MCF 10A (cell line): ENCODE results near the gene ARHGAP30. TPM values are rescaled to one million over a fixed set of nuclear protein-coding genes. Genes with fewer than 3 reads are reported as not detected.
A peak's percentile ranks its signal among the peaks of the same experiment; 100 is the strongest.

Experiments
- BruUV-seq: library from RNA; stranded (reverse); fragments of 400-500 nt; replicated peaks from 2 replicates; lab custom pipeline; 2021; lab: Mats Ljungman, UMichigan
- CTCF ChIA-PET: fragments of 300-600 bp; sonication (Branson Sonifier 250); formaldehyde crosslinking; extraction: SDS; loops from one replicate; lab custom pipeline; 2021; ENCODE audit warnings: antibody characterized with exemption, inconsistent platforms; lab: Yijun Ruan, JAX
- POLR2A ChIA-PET: fragments of 300-600, 350-650 bp; sonication (Branson Sonifier 250); formaldehyde crosslinking; extraction: SDS; loops from one replicate; lab custom pipeline; 2020; ENCODE audit warnings: antibody characterized with exemption, inconsistent platforms; lab: Yijun Ruan, JAX
- DNase-seq: peaks from one replicate; pipeline ENCODE4 v3.0.0-alpha.2; 2018; ENCODE audit not compliant: unreplicated experiment
- H3K27ac Mint-ChIP-seq: one replicate; pipeline ENCODE4 v1.8.0; 2022; ENCODE audit warnings: mild to moderate bottlenecking, low read depth, mixed read lengths; ENCODE audit not compliant: unreplicated experiment
- H3K27me3 Mint-ChIP-seq: one replicate; pipeline ENCODE4 v1.8.0; 2022; ENCODE audit warnings: mixed read lengths; ENCODE audit not compliant: insufficient read depth, unreplicated experiment
- H3K36me3 Mint-ChIP-seq: one replicate; pipeline ENCODE4 v1.8.0; 2022; ENCODE audit warnings: mild to moderate bottlenecking, moderate library complexity, mixed read lengths; ENCODE audit not compliant: insufficient read depth, unreplicated experiment
- H3K4me1 Mint-ChIP-seq: one replicate; pipeline ENCODE4 v1.8.0; 2022; ENCODE audit warnings: mixed read lengths; ENCODE audit not compliant: insufficient read depth, unreplicated experiment
- H3K4me3 Mint-ChIP-seq: one replicate; pipeline ENCODE4 v1.8.0; 2022; ENCODE audit warnings: mild to moderate bottlenecking, moderate library complexity, mixed read lengths; ENCODE audit not compliant: unreplicated experiment
- H3K9me3 Mint-ChIP-seq: one replicate; pipeline ENCODE4 v1.8.0; 2022; ENCODE audit warnings: mixed read lengths; ENCODE audit not compliant: unreplicated experiment
- CTCF ChIP-seq: fragments of 200-600 bp; IDR thresholded peaks from one replicate; pipeline ENCODE4 v1.8.0; 2022; ENCODE audit warnings: antibody characterized with exemption, mild to moderate bottlenecking; ENCODE audit not compliant: unreplicated experiment
- intact Hi-C: fragments of 100-400 bp; cut with micrococcal nuclease; formaldehyde crosslinking; loops from 2 replicates; pipeline ENCODE4 v1.14.1; 2022
- total RNA-seq: library from RNA; stranded (reverse); gene quantifications from 2 replicates; pipeline ENCODE4 v1.2.3, GENCODE V29; 2022

The ARHGAP30 gene
- total RNA-seq, 1 experiment from 2014 or later, result 0.58 TPM

GRCh38 chr1:161013488-161014230, 56.0 kb downstream of the ARHGAP30 start:
- Mint-ChIP-seq H3K4me1 (peaks cover 44% of the 10 kb centered on the region), H3K9me3 (no peaks in the 10 kb centered on the region), H3K36me3 (peaks cover 28% of the 10 kb centered on the region), H3K4me3 (peak overlapping the region; percentile 70), H3K27me3 (no peaks in the 10 kb centered on the region), H3K27ac (peak overlapping the region; percentile 93)
- TF ChIP-seq CTCF, result no peak
- DNase-seq, result peak; percentile 96
- POLR2A ChIA-PET, result interaction anchor here (0.6 to 7.5 kb wide), 19 partner anchors 8 to 1563 kb away, joined by 3 to 74 read pairs (median 4); partner anchors contain the start of genes ARHGAP30, F11R, NIT1 and PFDN2
- CTCF ChIA-PET, result interaction anchor here (0.6 to 4.2 kb wide), 13 partner anchors 9 to 936 kb away, joined by 3 to 34 read pairs (median 5); partner anchors contain the start of gene KLHDC9
- intact Hi-C loops, result no loop called here
- no TSS peak for BruUV-seq

GRCh38 chr1:161013131-161013487, 56.6 kb downstream of the ARHGAP30 start:
- peak; percentile 34 for DNase-seq
- no peaks in the 10 kb centered on the region for H3K9me3 Mint-ChIP-seq
- ChIA-PET POLR2A (interaction anchor here (0.6 to 7.5 kb wide), 17 partner anchors 8 to 1562 kb away, joined by 3 to 74 read pairs (median 4); partner anchors contain the start of genes F11R, NIT1, PFDN2 and TSTD1), CTCF (interaction anchor here (0.7 to 4.2 kb wide), 13 partner anchors 8 to 337 kb away, joined by 3 to 34 read pairs (median 5); partner anchors contain the start of genes F11R and KLHDC9)
- H3K27me3 Mint-ChIP-seq, result no peaks in the 10 kb centered on the region
- peaks cover 28% of the 10 kb centered on the region for H3K36me3 Mint-ChIP-seq
- peaks cover 40% of the 10 kb centered on the region for H3K4me1 Mint-ChIP-seq
- peak overlapping the region; percentile 70 for H3K4me3 Mint-ChIP-seq
- TF ChIP-seq CTCF, result no peak
- H3K27ac Mint-ChIP-seq, result peak overlapping the region; percentile 93
- intact Hi-C loops, result no loop called here
- TSS peak; percentile 17 for BruUV-seq

- TF ChIP-seq CTCF, result no peak
- peaks cover 28% of the 10 kb centered on the region for H3K36me3 Mint-ChIP-seq
- H3K9me3 Mint-ChIP-seq, result no peaks in the 10 kb centered on the region
- no peak for DNase-seq
- peaks cover 39% of the 10 kb centered on the region for H3K4me1 Mint-ChIP-seq
- no TSS peak for BruUV-seq
- H3K27me3 Mint-ChIP-seq, result no peaks in the 10 kb centered on the region
- intact Hi-C loops, result no loop called here
- no peak overlapping the region for H3K4me3 Mint-ChIP-seq
- ChIA-PET POLR2A (interaction anchor here (0.6 to 7.5 kb wide), 11 partner anchors 8 to 141 kb away, joined by 3 to 74 read pairs (median 5); partner anchors contain the start of genes DEDD, F11R, NIT1 and PFDN2), CTCF (interaction anchor here (0.7 to 4.2 kb wide), 6 partner anchors 8 to 28 kb away, joined by 3 to 34 read pairs (median 4); partner anchors contain the start of gene F11R)
- no peak overlapping the region for H3K27ac Mint-ChIP-seq
Observed at GRCh38 chr1:161012420-161012819, 57.3 kb downstream of the ARHGAP30 start.
